Measurements from ENCODE around the gene ALKBH3. TPM values are rescaled to one million over a fixed set of nuclear protein-coding genes. Genes with fewer than 3 reads are reported as not detected.

Gene ALKBH3
- total and polyA plus RNA-seq, 2 donors (not counting 3 experiments of a cell fraction or from before 2014, with no cell fraction given) = 28.0 to 34.7 TPM

DNA sequence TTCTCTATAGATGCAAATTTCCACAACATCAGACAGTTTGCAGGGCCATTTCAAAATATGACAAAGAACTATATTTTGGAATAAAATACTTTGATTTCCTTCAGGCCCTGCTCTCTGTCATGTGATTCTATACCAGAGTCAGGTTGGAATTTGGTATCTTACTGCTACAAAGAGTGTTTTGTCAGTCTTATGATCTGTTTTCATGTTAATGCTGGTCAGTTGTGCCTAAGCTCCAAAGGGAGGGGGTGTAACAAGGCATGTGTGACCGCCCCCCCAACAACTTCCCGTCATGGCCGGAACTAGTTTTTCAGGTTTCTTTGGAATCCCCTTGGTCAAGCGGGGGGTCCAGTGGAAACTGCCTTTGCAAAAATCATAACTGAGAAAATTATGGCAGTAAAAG is 76.9 kb downstream of the ALKBH3 start:
- CTCF ChIA-PET = no interaction called here
- no peaks in the 10 kb centered on the region for H3K9me3 ChIP-seq (replicated peaks; ENCODE audit: control insufficient read depth, insufficient read depth, low read length)

More for the DNA sequence above, 76.9 kb downstream of the ALKBH3 start:
- POLR2A ChIA-PET = no interaction called here
- no peak overlapping the region for H3K27ac ChIP-seq (ENCODE audit: insufficient read depth, low read depth, low read length)
- peaks cover 8 to 17% of the 10 kb centered on the region in 2 experiments for H3K27me3 ChIP-seq (ENCODE audit: control insufficient read depth in 2 of 2, insufficient read depth in 2 of 2, low read length in 2 of 2)
- no peaks in the 10 kb centered on the region for H3K36me3 ChIP-seq (ENCODE audit: control insufficient read depth in 2 of 2, extremely low read depth in 1 of 2, insufficient read depth in 2 of 2, low read length in 2 of 2)
- H3K9me1 ChIP-seq (replicated peaks; ENCODE audit: control insufficient read depth, extremely low read depth, insufficient read depth, low read length) = no peaks in the 10 kb centered on the region
- H2AFZ ChIP-seq (ENCODE audit: low read depth, low read length) = no peak overlapping the region
- FAIRE-seq (no peak), DNase-seq (ENCODE audit: low read depth, low spot score) (no peak)
- no peaks in the 10 kb centered on the region for H3K4me1 ChIP-seq (ENCODE audit: control insufficient read depth, extremely low read depth, insufficient read depth, low read length)
- no peaks in the 10 kb centered on the region for H3K79me2 ChIP-seq (ENCODE audit: control insufficient read depth, insufficient read depth, low read length)
- no TSS peak for BruUV-seq (replicated peaks)
- intact Hi-C loops (cut with micrococcal nuclease) (no loop called here), dilution Hi-C loops (cut with MboI; ENCODE audit: extremely low pct_ligation_motif_present, low sequenced_read_pairs) (no loop called here)
- no peak overlapping the region for H3K4me3 ChIP-seq (replicated peaks in 1 of 3; ENCODE audit: insufficient read depth in 1 of 3, low read depth in 1 of 3, low read length in 3 of 3)
- TF ChIP-seq EZH2 (IDR thresholded peaks at IDR 0.05; ENCODE audit: borderline replicate concordance, low read depth, low read length, severe bottlenecking) = no peak
- TF ChIP-seq, protein P1, sequence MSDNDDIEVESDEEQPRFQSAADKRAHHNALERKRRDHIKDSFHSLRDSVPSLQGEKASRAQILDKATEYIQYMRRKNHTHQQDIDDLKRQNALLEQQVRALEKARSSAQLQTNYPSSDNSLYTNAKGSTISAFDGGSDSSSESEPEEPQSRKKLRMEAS (IDR thresholded peaks at IDR 0.05; ENCODE audit: insufficient read depth, insufficient read length) = no peak
- no peak for TF ChIP-seq POLR2A (IDR thresholded peaks at IDR 0.05; ENCODE audit: low read depth, low read length)
- TF ChIP-seq MYC (IDR thresholded peaks at IDR 0.05; ENCODE audit: low read depth, low read length) = no peak
- TF ChIP-seq POLR2AphosphoS5 (IDR thresholded peaks at IDR 0.05; ENCODE audit: insufficient read depth, low read depth, low read length) = no peak
- TF ChIP-seq, protein P2, sequence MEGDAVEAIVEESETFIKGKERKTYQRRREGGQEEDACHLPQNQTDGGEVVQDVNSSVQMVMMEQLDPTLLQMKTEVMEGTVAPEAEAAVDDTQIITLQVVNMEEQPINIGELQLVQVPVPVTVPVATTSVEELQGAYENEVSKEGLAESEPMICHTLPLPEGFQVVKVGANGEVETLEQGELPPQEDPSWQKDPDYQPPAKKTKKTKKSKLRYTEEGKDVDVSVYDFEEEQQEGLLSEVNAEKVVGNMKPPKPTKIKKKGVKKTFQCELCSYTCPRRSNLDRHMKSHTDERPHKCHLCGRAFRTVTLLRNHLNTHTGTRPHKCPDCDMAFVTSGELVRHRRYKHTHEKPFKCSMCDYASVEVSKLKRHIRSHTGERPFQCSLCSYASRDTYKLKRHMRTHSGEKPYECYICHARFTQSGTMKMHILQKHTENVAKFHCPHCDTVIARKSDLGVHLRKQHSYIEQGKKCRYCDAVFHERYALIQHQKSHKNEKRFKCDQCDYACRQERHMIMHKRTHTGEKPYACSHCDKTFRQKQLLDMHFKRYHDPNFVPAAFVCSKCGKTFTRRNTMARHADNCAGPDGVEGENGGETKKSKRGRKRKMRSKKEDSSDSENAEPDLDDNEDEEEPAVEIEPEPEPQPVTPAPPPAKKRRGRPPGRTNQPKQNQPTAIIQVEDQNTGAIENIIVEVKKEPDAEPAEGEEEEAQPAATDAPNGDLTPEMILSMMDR (IDR thresholded peaks at IDR 0.05; ENCODE audit: extremely low read depth in 1 of 2, insufficient read depth in 1 of 2, low read depth in 1 of 2, low read length in 2 of 2) = no peak
- no peaks in the 10 kb centered on the region for H4K20me1 ChIP-seq (replicated peaks; ENCODE audit: control insufficient read depth, extremely low read depth, insufficient read depth, low read length)
- no peak overlapping the region for H3K4me2 ChIP-seq (ENCODE audit: insufficient read depth, low read length)
- no peak overlapping the region for H3K9ac ChIP-seq (replicated peaks; ENCODE audit: extremely low read depth, insufficient read depth, low read length)

Measured in endothelial cell of umbilical vein (primary cell).